Skin of body (tissue), 2 donors: ENCODE data around the gene CACNA2D3. TPM values are rescaled to one million over a fixed set of nuclear protein-coding genes. Genes with fewer than 3 reads are reported as not detected.

Source experiments
- DNase-seq: peaks from one replicate; lab custom pipeline; 2025; lab: John Stamatoyannopoulos, UW
- total RNA-seq: library from RNA; depleted of rRNA; stranded (reverse); fragments of >200 nt; gene quantifications from one replicate; pipeline ENCODE4 v1.2.3, GENCODE V29; 2014

CACNA2D3 gene
- total RNA-seq, 1 donor from 2014 or later: 1.2 TPM

GRCh38 chr3:54731732-54732445 lies 609.5 kb downstream of the CACNA2D3 start:
- DNase-seq: peak; percentile 50

DNA sequence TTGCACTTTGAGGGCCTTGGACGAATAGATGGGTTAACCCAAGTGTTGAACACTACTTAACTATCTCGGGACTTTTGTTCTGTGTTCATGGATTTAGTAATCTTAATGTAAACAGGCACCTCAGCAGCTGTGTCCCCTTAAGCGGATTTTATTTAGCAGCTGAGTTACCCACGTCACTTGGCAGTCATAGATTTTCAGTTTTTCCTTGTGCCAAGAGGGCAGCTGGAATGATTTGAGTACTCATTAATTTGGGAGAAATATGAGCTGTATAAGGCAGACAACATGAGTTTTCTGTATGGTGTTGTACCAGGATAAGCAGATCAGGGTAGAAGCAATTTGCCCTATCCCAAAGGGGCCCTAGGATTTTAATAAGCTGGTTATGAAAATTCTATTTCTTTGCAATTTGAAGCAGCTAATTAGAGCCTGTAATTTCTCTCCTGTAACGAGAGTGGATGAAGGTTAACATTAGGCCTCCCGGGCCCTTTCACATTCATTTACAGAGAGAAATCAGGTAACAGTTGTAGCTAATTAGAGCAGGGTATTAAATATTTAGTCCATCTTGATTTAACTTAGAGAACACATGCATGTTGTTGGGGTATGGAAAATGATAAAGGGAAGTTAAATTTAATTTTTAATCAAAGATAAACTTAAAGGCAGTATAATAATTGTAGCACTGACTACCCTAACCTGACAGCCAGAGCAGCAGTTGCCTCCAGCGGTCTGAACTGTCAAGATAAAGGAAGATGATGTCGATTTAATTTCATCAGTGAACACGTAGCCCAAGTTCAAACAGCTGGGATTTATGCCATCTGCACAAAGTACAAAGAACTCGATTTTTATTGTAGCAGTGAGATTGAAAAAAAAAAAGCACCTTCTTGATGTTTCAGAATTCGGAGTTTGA lies 611.0 kb downstream of the CACNA2D3 start:
- peak; percentile 29 for DNase-seq

DNA sequence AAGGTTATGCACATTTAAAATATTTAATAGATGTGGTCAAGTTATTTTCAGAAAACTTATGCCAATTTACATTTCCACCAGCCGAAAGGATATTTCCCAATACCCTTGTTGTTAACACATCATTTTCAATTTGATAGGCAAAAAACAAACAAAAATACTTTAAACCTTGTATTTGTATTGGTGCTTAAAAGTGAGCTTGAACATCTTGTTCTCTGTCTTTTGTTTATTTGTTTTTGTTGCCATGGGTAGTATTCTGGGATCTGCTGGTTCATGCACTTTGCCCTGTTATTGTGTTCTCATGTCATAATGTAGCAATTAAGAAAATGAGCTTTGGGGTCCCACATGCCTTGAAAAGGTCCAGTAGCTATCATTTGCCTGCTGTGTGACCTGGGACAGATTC lies 614.1 kb downstream of the CACNA2D3 start:
- DNase-seq: peak; percentile 5

DNA sequence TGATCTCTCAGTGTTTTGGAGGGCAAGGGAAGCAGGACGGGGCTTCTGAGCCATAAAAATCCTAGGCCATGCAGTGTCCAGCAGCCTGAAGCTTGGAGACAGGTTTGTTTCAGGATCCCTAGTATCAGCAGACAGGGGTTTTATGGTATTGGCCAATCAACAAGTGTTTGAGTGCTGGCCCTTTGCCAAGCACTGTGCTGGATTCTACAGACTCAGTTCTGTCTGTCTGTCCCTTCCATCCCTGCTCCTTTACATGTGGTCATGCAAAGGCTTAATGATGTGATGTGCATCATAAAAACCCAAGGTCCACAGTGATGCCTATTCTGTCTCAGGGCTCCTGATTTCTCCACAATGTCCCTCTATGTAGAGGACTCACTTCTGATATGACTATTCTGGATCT lies 621.4 kb downstream of the CACNA2D3 start:
- no peak for DNase-seq

DNA sequence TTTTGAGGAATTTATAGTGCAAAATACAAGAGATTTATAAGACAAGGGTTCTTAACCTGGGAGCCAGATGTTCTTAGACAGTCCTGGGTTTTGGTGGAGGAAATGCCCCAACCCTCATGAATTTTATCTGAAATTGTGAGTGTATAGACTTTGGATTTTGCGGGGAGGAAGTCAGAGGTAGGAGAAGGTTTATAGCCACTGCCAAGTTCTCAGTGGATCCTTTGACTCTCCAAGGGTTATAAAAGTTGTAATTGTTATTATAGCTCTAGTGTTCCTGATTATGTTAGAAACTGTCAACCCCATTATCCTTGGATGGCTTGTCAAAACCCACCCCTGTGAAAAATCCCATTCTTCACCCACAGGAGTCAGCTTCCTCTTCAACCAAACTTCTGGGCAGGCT lies 621.9 kb downstream of the CACNA2D3 start:
- no peak for DNase-seq

- no peak for DNase-seq
These were observed 623.5 kb downstream of the CACNA2D3 start for GRCh38 chr3:54745843-54746242.

GRCh38 chr3:54746722-54747121 lies 624.4 kb downstream of the CACNA2D3 start:
- DNase-seq: no peak

GRCh38 chr3:54755756-54756155 lies 633.4 kb downstream of the CACNA2D3 start:
- DNase-seq: no peak

- DNase-seq: no peak
These were observed 634.0 kb downstream of the CACNA2D3 start for GRCh38 chr3:54756330-54756731.

DNA sequence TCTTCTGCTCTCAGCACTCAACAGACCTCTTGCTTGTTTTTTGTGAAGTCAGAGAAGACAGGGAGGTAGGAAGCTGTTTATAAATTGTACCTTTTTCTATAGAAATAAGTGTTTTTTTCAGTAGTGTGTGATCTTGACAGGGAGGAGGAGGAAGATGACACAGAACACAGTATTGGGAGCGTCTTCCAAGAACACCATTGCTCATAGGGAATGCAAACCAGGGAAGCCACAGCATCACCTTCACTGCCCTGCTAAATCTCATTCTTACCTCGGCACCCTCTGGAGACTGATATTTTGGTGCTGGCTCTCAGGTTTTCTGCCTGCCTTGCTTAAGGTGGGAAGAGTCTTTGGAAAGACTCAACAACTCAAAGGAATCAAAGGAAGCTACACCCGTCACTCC lies 636.1 kb downstream of the CACNA2D3 start:
- no peak for DNase-seq

- no peak for DNase-seq
These were observed 636.8 kb downstream of the CACNA2D3 start for GRCh38 chr3:54759166-54759565.

GRCh38 chr3:54760201-54760600 lies 637.8 kb downstream of the CACNA2D3 start:
- no peak for DNase-seq

DNA sequence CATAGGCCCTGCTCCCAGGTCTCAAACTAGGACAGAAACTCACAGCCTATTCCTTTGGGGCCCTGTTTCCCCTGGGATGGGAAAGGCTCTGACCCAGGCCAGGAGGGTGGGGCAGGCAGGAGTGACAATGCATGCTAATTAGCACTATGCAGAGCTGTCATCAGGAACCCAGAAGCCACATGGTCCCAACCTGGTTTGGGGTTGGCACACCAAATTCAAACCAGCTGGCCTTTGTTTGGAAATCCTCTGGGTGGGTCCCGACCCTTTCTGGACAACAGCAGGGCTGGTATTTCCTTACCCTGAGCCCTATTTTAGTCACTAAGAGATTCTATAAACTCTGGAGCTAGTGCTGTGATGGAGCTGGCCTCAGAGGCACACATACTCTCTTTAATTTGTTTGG lies 639.3 kb downstream of the CACNA2D3 start:
- DNase-seq: no peak

DNA sequence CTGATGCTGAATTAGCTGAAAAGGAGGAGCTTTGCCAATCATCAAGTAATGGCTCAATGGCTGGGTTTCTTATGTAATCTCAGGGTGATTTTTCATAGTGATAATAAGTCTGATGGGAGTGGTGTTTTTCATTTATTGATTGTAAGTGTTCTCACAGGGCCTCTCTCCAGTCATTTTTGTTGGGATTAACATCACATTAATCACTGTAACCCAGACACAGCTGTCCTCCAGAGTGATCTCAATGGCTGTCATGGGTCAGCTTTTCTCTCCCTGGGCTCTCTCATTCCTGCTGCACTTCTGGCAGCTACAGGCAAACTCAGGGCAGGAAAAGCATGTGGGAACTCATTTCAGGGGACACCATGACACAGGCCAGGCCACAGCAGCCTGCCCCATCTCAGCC lies 642.6 kb downstream of the CACNA2D3 start:
- no peak for DNase-seq

- no peak for DNase-seq
These were observed 648.7 kb downstream of the CACNA2D3 start for GRCh38 chr3:54771050-54771449.

GRCh38 chr3:54772051-54772450 lies 649.7 kb downstream of the CACNA2D3 start:
- DNase-seq: no peak

- DNase-seq: no peak
These were observed 650.4 kb downstream of the CACNA2D3 start for GRCh38 chr3:54772746-54773145.

DNA sequence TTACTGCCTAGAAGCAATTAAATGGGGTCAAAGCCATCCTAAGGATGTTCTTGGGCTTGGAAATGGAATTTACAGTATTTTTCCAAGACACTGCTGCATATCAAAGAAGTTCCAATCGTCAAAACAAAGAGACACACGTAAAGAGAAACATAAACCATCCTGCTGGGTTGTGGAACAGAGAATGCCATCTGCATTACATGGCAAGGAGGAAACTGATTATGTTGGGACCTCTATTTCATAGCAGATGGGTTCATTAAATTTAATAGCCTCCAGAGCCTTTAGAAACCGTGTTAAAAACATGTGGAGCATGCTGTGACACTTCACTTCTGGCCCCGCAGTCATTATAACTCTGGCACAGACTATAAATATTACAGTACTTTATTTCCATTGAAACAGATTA lies 650.9 kb downstream of the CACNA2D3 start:
- DNase-seq: peak; percentile 51

DNA sequence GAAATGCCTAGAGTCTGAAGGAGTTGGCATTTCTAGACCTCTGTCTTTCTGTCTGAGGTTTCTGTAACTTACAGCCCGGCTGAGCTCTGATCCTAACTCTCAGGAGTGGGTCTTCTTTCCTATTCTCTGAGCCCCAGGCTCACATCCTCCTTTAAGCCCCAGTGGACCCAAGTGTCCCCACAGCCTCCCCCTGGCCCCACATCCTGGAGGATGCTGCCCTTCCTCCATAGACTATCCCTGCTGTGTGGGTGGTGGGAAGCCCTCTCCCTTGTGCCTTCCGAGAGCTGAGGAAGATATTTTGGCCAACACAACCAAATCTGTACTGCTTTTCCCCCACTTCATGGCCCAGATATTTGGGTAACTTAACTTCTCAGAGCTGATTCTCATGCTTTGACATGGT lies 654.2 kb downstream of the CACNA2D3 start:
- no peak for DNase-seq

DNA sequence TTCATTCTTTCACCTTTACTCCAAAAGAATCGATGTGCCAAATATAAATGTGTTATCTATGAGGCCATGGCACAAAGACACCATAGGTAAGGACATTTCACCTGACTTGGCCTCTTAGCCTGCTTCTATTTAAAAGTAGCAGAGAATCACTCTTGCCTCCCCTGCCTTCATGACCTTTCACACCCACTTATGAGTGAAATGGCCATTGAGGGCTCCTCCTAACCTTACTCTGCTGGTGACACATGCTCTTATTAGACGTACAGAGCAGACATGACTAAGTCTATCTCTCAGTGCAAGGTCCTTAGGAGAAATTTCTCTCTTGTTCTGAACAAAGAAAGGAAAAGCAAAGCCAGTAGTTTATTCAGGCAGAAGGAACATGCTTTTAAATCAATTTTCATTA lies 654.8 kb downstream of the CACNA2D3 start:
- no peak for DNase-seq

DNA sequence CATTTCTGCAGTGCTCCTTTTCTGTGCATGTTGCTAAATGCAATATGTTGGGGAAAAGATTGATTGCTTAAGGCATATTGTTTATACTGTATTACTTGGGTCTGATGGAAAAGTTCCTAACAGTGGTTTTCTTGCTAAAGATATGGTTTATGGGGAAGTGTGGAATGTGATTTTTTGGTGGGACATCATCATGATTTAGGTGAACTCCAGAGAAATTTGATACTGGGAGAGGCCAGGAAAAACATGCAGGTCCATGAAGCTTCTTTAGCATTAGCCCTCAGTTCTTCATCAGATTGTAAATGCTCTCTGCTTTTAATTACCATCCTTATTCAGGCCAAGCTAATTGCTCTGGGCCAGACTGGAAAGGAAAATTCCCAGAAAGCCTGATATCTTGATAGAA lies 658.0 kb downstream of the CACNA2D3 start:
- DNase-seq: no peak

GRCh38 chr3:54781728-54782127 lies 659.4 kb downstream of the CACNA2D3 start:
- no peak for DNase-seq

- DNase-seq: peak; percentile 13
These were observed 661.3 kb downstream of the CACNA2D3 start for GRCh38 chr3:54783611-54784010.
